Kidney epithelial cell (primary cell): ENCODE data around the gene VSIR. TPM values are rescaled to one million over a fixed set of nuclear protein-coding genes. Genes with fewer than 3 reads are reported as not detected.

Source experiments
- DNase-seq: peaks from one replicate; pipeline ENCODE4 v3.0.0-alpha.2; 2010; ENCODE audit warnings: low read depth
- H3K27me3 ChIP-seq: 2 replicates; pipeline ENCODE4 v1.6.0; 2011; ENCODE audit warnings: low read length; ENCODE audit not compliant: control insufficient read depth, insufficient read depth
- H3K36me3 ChIP-seq: 2 replicates; pipeline ENCODE4 v1.5.1; 2011; ENCODE audit warnings: low read length; ENCODE audit not compliant: control insufficient read depth, insufficient read depth
- H3K4me3 ChIP-seq: 2 replicates; pipeline ENCODE4 v1.5.1; 2011; ENCODE audit warnings: low read depth, mild to moderate bottlenecking, control low read depth, low read length
- total RNA-seq: library from RNA; depleted of rRNA; stranded (reverse); fragments of >200 nt; gene quantifications from 2 replicates; pipeline ENCODE4 v1.2.3, GENCODE V29; 2015
- TF ChIP-seq, protein P1 (sequence below): IDR thresholded peaks from 2 replicates; pipeline ENCODE4 v1.5.1; 2011; ENCODE audit warnings: mild to moderate bottlenecking, moderate library complexity, low read length, control low read depth, inconsistent platforms; ENCODE audit not compliant: insufficient read depth, poor library complexity, severe bottlenecking

Gene VSIR
- total RNA-seq, 1 donor from 2014 or later, result 1.1 TPM

DNA sequence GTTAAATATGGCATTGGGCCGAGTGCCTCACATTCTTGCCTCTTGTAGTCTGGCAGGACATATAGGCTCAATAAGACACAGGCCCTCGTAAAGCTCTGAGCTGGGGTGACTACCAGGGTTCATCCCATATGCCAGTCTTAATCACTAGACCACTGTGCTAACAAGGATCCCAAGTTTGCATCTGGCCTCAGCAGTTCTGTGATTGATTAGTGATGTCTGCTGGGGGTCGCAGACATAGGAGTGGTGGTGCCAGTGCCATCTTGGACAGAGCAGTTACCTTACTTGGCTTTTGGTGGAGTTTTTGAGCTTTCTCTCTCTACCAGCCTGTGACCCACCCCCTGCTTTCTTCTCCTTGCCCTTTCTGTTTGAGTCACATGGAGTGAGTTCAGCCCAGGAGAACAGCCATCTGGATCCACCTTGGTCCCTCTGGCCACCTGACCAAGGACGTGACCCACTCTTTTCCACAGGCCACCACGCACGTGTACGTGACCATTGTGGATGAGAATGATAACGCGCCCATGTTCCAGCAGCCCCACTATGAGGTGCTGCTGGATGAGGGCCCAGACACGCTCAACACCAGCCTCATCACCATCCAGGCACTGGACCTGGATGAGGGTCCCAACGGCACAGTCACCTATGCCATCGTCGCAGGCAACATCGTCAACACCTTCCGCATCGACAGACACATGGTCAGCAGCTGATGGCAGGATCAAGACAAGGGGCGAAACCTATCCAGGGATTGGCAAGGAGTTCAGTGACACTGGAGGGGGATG lies 4.1 kb upstream of the VSIR start:
- TF ChIP-seq, protein P1, sequence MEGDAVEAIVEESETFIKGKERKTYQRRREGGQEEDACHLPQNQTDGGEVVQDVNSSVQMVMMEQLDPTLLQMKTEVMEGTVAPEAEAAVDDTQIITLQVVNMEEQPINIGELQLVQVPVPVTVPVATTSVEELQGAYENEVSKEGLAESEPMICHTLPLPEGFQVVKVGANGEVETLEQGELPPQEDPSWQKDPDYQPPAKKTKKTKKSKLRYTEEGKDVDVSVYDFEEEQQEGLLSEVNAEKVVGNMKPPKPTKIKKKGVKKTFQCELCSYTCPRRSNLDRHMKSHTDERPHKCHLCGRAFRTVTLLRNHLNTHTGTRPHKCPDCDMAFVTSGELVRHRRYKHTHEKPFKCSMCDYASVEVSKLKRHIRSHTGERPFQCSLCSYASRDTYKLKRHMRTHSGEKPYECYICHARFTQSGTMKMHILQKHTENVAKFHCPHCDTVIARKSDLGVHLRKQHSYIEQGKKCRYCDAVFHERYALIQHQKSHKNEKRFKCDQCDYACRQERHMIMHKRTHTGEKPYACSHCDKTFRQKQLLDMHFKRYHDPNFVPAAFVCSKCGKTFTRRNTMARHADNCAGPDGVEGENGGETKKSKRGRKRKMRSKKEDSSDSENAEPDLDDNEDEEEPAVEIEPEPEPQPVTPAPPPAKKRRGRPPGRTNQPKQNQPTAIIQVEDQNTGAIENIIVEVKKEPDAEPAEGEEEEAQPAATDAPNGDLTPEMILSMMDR, result no peak
- H3K36me3 ChIP-seq, result no peaks in the 10 kb centered on the region
- no peak overlapping the region for H3K4me3 ChIP-seq
- peaks cover 3% of the 10 kb centered on the region for H3K27me3 ChIP-seq
- no peak for DNase-seq

DNA sequence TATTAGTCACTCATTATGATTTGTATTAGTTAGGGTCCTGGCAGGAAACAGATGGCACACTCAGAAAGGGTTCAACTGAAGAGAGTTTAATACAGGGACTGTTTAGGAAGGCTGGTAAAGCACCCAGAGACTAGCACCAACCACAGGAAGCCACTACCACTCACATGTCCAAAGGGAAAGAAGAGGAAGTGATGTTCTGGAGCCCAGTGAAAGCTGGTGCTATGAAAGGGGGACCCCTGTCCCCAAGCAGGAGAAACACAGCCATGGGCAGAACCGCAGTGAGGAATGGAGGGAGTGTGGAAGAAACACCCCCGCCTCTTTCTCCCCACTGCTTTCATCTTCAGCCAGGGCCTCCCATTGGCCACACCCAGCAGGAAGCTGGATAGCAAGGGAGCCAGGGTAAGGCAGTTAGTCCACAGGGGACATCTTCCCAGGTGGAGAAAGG lies 3.2 kb upstream of the VSIR start:
- no peak for DNase-seq
- no peaks in the 10 kb centered on the region for H3K36me3 ChIP-seq
- TF ChIP-seq, protein P1, result no peak
- no peaks in the 10 kb centered on the region for H3K27me3 ChIP-seq
- no peak overlapping the region for H3K4me3 ChIP-seq

GRCh38 chr10:71774916-71775702 lies 1.8 kb upstream of the VSIR start:
- H3K36me3 ChIP-seq, result no peaks in the 10 kb centered on the region
- H3K27me3 ChIP-seq, result no peaks in the 10 kb centered on the region
- H3K4me3 ChIP-seq, result no peak overlapping the region
- no peak for DNase-seq
- TF ChIP-seq, protein P1, result no peak

DNA sequence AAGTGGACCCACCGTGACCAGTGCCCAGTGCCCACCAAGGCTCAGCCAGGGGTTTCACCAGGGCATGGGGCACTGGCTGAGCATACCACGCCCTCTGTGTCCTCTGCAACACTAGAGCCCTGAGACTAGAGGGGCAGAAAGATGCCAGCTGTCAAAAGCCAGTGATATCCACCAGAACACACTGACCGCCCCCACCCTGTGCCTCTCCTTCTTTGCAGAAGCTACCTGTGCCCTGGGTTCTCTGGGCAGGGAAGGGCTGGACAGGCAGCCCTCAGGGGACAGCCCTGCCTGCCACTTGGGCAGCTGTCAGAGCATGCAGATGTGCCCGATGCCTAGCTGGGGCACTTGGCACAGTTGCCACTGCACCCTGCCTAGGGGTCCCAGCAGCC lies 494 bp downstream of the VSIR start:
- TF ChIP-seq, protein P1, result no peak
- H3K4me3 ChIP-seq, result peak overlapping the region; percentile 35
- DNase-seq, result no peak
- H3K27me3 ChIP-seq, result no peaks in the 10 kb centered on the region
- no peaks in the 10 kb centered on the region for H3K36me3 ChIP-seq

GRCh38 chr10:71771821-71772617 lies 1.3 kb downstream of the VSIR start:
- DNase-seq, result no peak
- H3K36me3 ChIP-seq, result no peaks in the 10 kb centered on the region
- H3K4me3 ChIP-seq, result no peak overlapping the region
- no peaks in the 10 kb centered on the region for H3K27me3 ChIP-seq
- TF ChIP-seq, protein P1, result no peak
